Coronary artery (tissue), 2 donors: ENCODE data around the gene KLC1.
A peak's percentile ranks its signal among the peaks of the same experiment; 100 is the strongest.

ENCODE experiments used
- DNase-seq: peaks from one replicate; pipeline ENCODE4 v3.0.0-alpha.2; 2017; ENCODE audit warnings: low spot score
- H3K27ac ChIP-seq, 2 donors: fragments of 200-600 bp; sonication (generic); one replicate each; pipeline ENCODE4 v1.5.1; 2016 to 2019
- H3K4me3 ChIP-seq: fragments of 200-600 bp; sonication (generic); 2 replicates; pipeline ENCODE4 v1.5.1; 2016; ENCODE audit warnings: mild to moderate bottlenecking, moderate library complexity
- CTCF ChIP-seq: fragments of 200-600 bp; sonication (generic); IDR thresholded peaks from one replicate; pipeline ENCODE4 v1.5.1; 2019; ENCODE audit warnings: antibody characterized with exemption

Gene KLC1

GRCh38 chr14:103709814-103710213 is 80.8 kb downstream of the KLC1 start:
- TF ChIP-seq CTCF = no peak
- DNase-seq = no peak
- H3K4me3 ChIP-seq = no peak overlapping the region
- H3K27ac ChIP-seq = no peak overlapping the region

DNA sequence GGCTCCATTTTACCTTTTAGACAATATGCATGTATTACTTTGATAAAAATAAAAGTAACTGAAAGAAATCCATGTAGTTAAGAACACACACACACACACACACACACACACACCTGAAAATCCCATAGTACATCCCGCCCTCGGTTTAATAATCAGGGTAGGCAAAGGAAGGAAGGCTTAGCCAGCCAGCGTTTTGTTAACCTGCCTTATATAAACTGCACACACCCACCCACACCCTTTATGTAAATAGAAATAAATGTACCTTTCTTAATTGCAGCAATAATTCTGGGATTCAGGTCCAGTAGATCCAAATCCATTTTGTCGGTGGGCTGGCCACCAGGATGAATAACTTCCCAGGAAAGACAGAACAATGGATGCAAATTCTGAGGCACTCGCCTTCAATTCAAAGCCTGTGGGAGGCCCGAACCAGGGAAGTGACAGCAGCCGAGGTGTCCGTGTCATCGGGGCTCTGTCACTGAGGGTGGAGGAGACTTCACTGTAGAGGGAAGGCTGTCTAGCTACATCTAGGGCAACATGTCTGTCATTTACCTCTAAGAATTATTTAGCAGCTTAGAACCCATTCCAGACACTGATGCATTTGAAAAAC is 81.9 kb downstream of the KLC1 start:
- Histone ChIP-seq H3K27ac (peak overlapping the region; percentile 72 to 87), H3K4me3 (no peak overlapping the region)
- no peak for TF ChIP-seq CTCF
- no peak for DNase-seq

DNA sequence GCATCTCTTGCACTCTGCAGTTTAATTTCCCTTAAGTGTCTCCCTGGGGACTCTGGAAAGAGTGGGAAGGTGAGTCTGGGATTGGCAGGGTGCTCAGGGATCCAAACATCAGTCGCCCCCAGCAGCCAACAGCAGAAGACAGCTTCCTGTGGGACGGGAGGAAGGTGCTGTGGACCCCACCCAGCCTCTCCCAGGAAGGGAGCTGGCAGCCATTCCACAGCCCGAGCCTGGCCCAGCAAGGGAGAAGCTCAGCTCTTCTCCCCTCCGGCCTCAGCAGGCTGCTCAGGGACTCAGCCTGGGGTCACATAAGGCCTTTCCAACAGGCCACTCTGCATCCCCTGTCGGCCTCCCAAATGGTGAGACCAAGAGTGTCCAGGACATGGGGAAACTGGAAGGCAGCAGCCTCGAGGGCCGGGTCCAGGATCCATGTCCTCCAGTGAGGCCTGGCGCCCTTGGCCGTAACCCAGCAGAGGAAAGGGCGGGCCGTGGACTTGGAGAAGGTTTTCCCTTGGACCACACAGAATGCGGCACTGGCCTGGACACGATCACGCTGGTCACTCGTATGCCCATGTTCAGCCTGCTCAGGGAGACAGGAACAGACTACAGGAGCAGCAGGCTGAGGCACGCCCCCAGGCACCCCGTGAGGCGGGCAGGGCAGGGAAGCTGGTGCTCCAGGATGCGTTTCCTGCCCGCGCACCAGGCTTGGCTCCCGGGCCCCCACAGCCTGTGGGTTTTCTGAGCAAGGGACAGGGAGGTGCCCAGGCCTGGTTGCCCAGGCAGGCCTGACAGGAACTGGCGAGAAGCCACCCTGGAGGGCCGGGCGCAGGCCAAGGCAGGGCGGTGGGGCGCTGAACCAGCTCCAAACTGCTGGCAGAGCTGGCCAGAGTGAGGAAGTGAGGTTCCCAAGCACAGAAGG is 82.8 kb downstream of the KLC1 start:
- Histone ChIP-seq H3K27ac (peak overlapping the region; percentile 72 to 87), H3K4me3 (peak overlapping the region; percentile 34)
- peak; percentile 86 for DNase-seq
- TF ChIP-seq CTCF = no peak

DNA sequence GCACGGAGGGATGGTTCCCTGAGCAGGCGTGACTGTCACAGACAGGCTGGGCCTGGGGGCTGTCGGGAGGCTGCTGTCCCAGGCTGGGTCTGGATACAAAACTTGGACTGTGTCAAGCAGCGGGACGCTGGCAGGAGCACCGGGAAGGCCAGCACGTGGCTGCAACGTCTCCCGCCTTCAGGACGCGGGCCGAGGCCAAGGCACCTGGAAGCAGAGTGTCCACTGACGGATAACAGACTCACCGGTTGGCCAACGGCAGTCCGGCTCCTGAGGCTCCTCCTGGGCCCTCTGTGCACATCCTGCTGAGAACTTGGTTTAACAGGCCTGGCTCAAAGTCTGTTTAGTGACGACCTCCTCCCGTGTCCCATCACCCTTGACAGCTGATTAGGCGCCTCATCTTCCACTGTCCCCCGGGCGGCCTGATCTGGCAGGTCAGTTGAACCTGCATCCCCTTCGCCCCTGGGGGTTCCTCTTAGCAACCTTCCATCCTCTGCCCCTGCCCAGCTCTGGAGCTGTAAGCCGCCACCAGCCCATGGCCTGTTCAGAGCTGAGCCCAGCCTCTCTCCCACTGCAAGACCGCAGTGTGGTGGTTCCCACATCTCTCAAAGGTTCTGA is 83.7 kb downstream of the KLC1 start:
- Histone ChIP-seq H3K27ac (peak overlapping the region; percentile 72 to 87), H3K4me3 (peak overlapping the region; percentile 34)
- no peak for TF ChIP-seq CTCF
- DNase-seq = no peak

GRCh38 chr14:103713304-103714062 is 84.5 kb downstream of the KLC1 start:
- no peak for TF ChIP-seq CTCF
- DNase-seq = no peak
- Histone ChIP-seq H3K4me3 (no peak overlapping the region), H3K27ac (peak overlapping the region; percentile 72 to 87)

DNA sequence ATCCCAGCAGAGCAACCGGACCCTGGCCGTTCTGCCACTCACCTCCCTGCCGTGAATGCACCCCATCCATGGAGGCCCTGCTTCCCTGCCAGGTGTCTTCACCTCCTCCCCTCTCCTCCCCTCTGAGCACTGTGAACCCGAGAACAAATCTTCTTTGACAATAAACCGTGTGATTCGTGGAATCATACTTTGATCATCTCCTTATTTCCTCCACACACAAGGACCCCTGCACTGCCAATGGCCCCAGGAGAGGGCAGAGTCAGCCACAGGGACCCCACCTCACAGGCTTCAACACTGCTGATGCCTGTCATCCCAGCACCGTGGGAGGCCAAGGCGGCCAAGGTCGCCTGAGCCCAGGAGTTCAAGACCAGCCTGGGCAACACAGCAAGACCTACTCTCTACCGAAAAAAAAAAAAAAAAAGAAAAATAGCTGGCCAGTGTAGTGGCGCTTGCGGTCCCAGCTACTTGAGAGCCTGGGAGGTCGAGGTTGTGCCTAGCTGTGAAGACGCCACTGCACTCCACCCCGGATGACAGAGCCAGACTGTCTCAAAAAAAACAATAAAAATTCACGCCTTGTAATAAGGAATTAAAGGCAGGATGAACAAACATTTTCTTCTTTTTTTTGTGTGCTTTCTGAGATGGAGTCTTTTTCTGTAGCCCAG is 85.2 kb downstream of the KLC1 start:
- Histone ChIP-seq H3K27ac (no peak overlapping the region), H3K4me3 (peak overlapping the region; percentile 83)
- no peak for TF ChIP-seq CTCF
- no peak for DNase-seq
